Astrocyte (in vitro differentiated cells and primary cell): ENCODE results near the gene GPHN.

Source experiments
- CTCF ChIP-seq: IDR thresholded peaks from 2 replicates; pipeline ENCODE4 v1.5.1; 2011; ENCODE audit warnings: low read depth, mild to moderate bottlenecking, inconsistent platforms, low read length, moderate library complexity; ENCODE audit not compliant: insufficient read depth
- EZH2 ChIP-seq: IDR thresholded peaks from 2 replicates; pipeline ENCODE4 v1.6.1; 2012; ENCODE audit warnings: mild to moderate bottlenecking, low read length, inconsistent platforms; ENCODE audit not compliant: insufficient read depth

GRCh38 chr14:66563731-66564130 lies 55.8 kb downstream of the GPHN start:
- TF ChIP-seq CTCF (no peak), EZH2 (no peak)
